HEK293 (cell line): Measurements from ENCODE around the gene RSPH1.

Source experiments
- HOXA7 ChIP-seq: sonication (generic); formaldehyde crosslinking; IDR thresholded peaks from 2 replicates; pipeline ENCODE4 v1.8.1; 2022; ENCODE audit warnings: missing genetic modification reagents, borderline replicate concordance
- YY1 ChIP-seq: fragments of 450-650 bp; formaldehyde crosslinking; IDR thresholded peaks from 2 replicates; pipeline ENCODE4 v1.5.1; 2018; ENCODE audit warnings: missing biosample characterization, missing genetic modification characterization
- ZBTB8A ChIP-seq: fragments of 450-650 bp; formaldehyde crosslinking; IDR thresholded peaks from 2 replicates; pipeline ENCODE4 v1.5.1; 2016; ENCODE audit warnings: missing biosample characterization, missing genetic modification characterization
- ZNF121 ChIP-seq: fragments of 450-650 bp; formaldehyde crosslinking; IDR thresholded peaks from 2 replicates; pipeline ENCODE4 v1.5.1; 2016; ENCODE audit warnings: missing biosample characterization, missing genetic modification characterization
- ZNF184 ChIP-seq: fragments of 450-650 bp; IDR thresholded peaks from 2 replicates; pipeline ENCODE4 v1.5.1; 2018; ENCODE audit warnings: missing biosample characterization, mild to moderate bottlenecking, missing genetic modification characterization
- ZNF223 ChIP-seq: fragments of 450-650 bp; formaldehyde crosslinking; IDR thresholded peaks from 2 replicates; pipeline ENCODE4 v1.5.1; 2016; ENCODE audit warnings: missing biosample characterization, missing genetic modification characterization
- ZNF248 ChIP-seq: fragments of 450-650 bp; formaldehyde crosslinking; IDR thresholded peaks from 2 replicates; pipeline ENCODE4 v1.5.1; 2017; ENCODE audit warnings: missing biosample characterization, missing genetic modification characterization
- ZNF473 ChIP-seq: fragments of 450-650 bp; formaldehyde crosslinking; IDR thresholded peaks from 2 replicates; pipeline ENCODE4 v1.5.1; 2017; ENCODE audit warnings: missing biosample characterization, missing genetic modification characterization
- TF ChIP-seq, protein P1 (sequence below): fragments of 450-650 bp; formaldehyde crosslinking; IDR thresholded peaks from 2 replicates; pipeline ENCODE4 v1.5.1; 2016; ENCODE audit warnings: missing biosample characterization, missing genetic modification characterization
- TF ChIP-seq, protein P2 (sequence below): fragments of 450-650 bp; formaldehyde crosslinking; IDR thresholded peaks from 2 replicates; pipeline ENCODE4 v1.5.1; 2016; ENCODE audit warnings: missing biosample characterization, missing genetic modification characterization

DNA sequence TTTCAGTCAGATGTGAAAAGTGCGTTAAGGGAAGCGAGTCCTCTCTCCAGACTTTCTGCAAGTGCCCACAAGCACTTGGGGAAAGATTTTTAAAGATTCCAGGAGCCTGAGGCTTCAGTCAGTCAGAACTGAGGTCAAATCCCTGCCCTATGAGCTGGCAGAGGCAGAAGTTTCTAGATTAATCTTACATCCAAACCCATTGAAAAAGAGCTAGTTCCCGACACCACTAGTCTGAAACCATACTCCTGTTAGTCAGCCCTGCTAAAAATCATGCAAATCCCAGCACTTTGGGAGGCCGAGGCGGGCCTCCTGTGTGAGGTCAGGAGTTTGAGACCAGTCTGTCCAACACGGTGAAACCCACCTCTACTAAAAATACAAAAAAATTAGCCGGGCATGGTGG lies 21.0 kb downstream of the RSPH1 start:
- TF ChIP-seq ZNF473 (no peak), ZNF248 (tag by site-specific recombination) (no peak), YY1 (tag by site-specific recombination) (no peak), ZNF223 (tag by site-specific recombination) (no peak), ZNF121 (tag by site-specific recombination) (no peak), HOXA7 (CRISPR knock-in tag) (no peak), ZBTB8A (tag by site-specific recombination) (no peak), ZNF184 (no peak)
- TF ChIP-seq, protein P1, sequence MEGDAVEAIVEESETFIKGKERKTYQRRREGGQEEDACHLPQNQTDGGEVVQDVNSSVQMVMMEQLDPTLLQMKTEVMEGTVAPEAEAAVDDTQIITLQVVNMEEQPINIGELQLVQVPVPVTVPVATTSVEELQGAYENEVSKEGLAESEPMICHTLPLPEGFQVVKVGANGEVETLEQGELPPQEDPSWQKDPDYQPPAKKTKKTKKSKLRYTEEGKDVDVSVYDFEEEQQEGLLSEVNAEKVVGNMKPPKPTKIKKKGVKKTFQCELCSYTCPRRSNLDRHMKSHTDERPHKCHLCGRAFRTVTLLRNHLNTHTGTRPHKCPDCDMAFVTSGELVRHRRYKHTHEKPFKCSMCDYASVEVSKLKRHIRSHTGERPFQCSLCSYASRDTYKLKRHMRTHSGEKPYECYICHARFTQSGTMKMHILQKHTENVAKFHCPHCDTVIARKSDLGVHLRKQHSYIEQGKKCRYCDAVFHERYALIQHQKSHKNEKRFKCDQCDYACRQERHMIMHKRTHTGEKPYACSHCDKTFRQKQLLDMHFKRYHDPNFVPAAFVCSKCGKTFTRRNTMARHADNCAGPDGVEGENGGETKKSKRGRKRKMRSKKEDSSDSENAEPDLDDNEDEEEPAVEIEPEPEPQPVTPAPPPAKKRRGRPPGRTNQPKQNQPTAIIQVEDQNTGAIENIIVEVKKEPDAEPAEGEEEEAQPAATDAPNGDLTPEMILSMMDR (tag by site-specific recombination): no peak
- TF ChIP-seq, protein P2, sequence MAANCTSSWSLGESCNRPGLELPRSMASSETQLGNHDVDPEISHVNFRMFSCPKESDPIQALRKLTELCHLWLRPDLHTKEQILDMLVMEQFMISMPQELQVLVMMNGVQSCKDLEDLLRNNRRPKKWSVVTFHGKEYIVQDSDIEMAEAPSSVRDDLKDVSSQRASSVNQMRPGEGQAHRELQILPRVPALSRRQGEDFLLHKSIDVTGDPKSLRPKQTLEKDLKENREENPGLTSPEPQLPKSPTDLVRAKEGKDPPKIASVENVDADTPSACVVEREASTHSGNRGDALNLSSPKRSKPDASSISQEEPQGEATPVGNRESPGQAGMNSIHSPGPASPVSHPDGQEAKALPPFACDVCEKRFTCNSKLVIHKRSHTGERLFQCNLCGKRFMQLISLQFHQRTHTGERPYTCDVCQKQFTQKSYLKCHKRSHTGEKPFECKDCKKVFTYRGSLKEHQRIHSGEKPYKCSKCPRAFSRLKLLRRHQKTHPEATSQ (tag by site-specific recombination): no peak
